SIG-M5 treated with dmso at 0.1 percent for 504 hours (cell line): ENCODE measurements around the gene PNLIP.

Experiments
- DNase-seq: peaks from one replicate; lab custom pipeline; 2025; ENCODE audit not compliant: unreplicated experiment; lab: John Stamatoyannopoulos, UW

Gene PNLIP

GRCh38 chr10:116567335-116567734, 21.6 kb downstream of the PNLIP start:
- DNase-seq, result no peak

- no peak for DNase-seq
Measured at GRCh38 chr10:116574797-116575196, 29.1 kb downstream of the PNLIP start.

DNA sequence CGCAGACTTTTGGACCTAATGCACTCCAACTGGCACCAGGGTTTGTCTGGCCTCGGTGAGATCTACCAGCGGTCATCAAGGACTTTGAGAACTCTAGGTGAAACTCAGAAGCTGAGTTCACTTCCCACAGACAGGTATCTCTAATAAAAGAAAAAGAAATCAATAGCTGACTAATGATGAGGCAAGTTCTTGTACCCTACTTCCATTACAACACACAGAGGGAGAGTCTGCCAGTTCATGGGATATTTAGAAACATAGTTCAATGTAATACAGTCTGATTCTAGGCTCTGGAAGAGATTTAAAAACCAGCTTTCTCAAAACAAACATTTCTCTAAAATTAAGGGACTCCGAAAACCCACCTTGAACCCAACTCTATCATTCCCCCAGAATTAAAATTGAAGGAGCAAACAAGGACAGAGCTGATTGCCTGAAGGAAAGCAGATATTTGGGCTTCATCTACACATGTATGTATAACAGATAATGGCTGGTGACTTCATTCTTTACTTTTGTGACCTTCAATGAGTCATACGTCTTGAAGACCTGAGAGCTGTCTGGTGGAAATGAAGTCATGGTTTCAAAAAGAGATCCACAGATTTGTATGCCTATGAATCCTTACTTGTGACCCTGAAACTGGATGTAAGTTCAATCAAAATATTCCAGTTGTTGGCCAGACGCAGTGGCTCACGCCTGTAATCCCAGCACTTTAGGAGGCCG, 42.3 kb downstream of the PNLIP start:
- DNase-seq, result no peak

- DNase-seq, result no peak
Measured at GRCh38 chr10:116588995-116589394, 43.3 kb downstream of the PNLIP start.

- DNase-seq, result no peak
Measured at GRCh38 chr10:116589926-116590325, 44.2 kb downstream of the PNLIP start.

- DNase-seq, result no peak
Measured at GRCh38 chr10:116590590-116591444, 45.1 kb downstream of the PNLIP start, which contains the start of gene PNLIPRP1. PNLIPRP1 (plus strand) TSS chr10:116590959; CDS start chr10:116591130, 171 bp downstream.

DNA sequence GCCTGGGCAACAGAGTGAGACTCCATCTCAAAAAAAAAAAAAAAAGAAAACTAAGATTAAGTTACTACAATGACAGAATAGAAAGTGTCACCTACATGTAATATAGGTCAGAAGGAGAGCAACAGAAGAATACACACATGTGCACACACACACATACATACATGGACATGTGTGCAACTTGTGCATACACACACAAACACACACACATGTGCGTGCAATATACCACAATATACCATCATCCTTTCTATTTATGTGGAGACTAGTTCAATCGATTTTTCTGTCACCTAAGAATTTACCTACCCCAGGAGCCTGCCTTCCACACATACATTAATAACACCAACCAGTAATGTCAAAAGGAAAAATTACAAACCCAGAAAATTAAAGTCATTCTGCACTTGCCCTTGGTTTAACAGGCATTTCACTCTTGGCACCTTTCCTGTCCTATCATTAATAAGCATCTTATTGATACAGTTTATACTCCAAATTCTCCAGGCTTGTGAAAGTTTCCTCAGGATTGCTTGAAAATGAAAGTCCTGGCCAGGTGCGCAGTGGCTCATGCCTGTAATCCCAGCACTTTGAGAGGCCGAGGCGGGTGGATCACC, 47.5 kb downstream of the PNLIP start:
- no peak for DNase-seq

GRCh38 chr10:116594525-116595035, 48.8 kb downstream of the PNLIP start:
- no peak for DNase-seq

GRCh38 chr10:116596062-116596461, 50.3 kb downstream of the PNLIP start:
- no peak for DNase-seq

DNA sequence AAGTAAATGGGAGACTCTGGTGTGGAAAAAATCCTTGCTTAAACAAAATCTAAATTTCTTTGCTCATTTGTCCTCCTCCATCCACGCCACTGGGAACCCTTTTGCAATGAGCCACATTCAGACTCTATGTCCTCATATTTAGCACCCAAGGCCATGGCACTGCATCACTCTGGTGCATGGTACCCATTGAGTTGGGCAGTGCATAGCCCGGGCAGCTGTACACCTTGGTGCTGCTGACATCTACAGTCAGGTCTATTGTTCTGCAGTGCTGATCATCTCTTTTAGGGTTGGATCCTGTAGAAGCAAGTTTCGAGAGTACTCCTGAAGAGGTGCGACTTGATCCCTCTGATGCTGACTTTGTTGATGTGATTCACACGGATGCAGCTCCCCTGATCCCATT, 51.8 kb downstream of the PNLIP start:
- no peak for DNase-seq

- no peak for DNase-seq
Measured at GRCh38 chr10:116598329-116598728, 52.6 kb downstream of the PNLIP start.

DNA sequence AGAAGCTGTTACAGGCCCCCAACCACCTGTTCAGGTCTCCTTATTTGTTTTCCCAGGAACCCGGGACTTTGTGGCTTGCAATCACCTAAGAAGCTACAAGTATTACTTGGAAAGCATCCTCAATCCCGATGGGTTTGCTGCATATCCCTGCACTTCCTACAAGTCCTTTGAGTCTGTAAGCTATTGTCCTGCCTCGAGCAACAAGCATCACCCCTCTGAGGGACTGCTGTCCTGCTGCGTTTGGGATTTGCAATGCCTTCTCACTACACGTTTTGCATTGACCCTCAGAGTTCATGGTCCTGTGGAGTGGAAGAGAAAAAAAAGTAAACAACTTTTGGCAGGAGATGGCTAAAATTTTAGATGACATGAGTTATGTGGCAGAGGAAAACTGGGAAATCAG, 54.3 kb downstream of the PNLIP start:
- no peak for DNase-seq

DNA sequence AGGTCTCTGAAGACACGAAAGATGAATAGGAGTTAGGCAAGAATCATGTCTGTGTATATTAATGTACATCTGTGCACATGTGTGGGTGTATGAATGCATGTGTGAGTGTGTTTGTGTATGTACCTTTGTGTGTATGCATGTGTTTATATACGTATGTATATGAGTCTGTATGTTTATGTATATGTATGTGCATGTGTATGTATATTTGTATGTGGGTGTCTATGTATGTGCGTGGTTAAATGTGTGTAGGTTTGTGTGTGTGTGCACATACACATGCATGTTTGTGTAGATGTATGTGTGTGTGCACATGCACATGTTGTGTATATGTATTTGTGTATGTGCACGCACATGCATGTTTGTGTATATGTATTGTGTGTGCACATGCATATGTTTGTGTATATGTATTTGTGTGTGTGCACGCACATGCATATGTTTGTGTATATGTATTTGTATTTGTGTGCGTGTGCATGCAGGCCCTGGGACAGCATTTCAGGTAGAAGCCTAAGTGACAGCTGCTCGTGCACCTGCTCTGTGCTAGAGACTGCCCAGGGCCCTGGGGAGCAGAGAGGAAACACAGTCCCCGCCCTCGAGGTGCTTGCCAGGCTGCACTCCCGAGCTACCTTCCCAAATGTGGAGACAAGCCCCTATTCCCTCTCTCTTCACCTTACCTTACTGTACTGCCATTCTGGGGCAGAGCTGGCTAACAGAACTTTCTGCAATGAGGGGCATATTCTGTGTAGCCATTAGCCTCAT, 57.1 kb downstream of the PNLIP start:
- DNase-seq, result no peak

DNA sequence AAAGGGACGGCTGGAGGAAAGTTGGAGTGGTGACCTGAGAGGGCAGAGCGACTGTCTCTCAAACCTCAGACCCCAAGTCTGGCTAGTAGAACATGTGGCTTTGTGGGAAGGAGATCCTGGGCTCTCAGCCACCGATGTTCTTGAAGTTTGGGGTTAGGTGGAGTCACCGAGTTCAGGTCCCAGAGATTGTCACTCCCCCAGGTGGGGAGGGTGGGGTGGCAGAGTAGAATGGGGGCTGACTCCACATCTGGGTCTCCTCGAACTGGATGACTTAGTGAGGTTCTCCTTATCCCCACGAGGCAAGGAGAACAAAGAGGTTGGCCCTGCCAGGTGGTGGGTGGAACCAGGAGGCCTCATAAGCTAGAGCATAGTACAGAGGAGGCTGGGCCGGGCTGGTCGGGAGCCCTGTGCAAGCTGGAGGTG, 60.3 kb downstream of the PNLIP start:
- no peak for DNase-seq

- no peak for DNase-seq
Measured at GRCh38 chr10:116607336-116607735, 61.6 kb downstream of the PNLIP start.

- DNase-seq, result no peak
Measured at GRCh38 chr10:116608686-116609594, 63.2 kb downstream of the PNLIP start.

DNA sequence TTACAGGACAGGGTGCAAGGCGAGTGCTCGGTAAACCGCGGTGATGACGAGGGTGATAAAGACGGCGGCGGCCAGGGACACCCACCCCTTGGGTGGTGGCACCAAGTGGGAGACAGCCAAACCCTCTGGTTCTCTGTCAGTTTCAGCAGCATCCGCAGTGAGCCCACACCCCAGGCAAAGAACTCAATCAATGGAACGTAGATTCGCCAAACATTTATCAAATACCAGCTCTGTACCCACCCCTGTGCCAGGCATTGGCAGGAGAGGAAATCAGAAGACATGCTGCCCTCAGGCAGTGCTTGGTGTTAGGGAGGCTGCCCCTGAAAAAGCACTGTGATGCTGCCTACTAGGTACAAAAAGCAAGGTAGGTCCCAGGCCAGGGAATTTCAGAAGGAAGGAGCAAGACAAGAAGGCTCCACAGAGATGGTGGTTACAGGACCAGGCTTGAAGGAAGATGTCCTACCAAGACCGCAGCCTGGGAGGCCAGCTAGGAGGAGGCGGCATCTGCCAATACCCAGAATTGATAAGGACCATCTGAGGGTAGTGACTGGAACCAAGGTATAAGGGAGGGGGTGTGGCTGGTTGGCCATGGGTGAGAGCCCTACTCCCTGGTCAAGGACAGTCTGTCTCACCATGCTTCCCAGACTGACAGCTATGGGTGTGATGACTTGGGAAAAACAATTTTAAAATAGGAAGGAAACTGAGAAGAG, 64.9 kb downstream of the PNLIP start:
- DNase-seq, result no peak

- no peak for DNase-seq
Measured at GRCh38 chr10:116611153-116611545, 65.4 kb downstream of the PNLIP start.

GRCh38 chr10:116612107-116612769, 66.5 kb downstream of the PNLIP start:
- DNase-seq, result no peak
